ENCODE data around the gene RASSF7.

- TF ChIP-seq CTCF (IDR thresholded peaks at IDR 0.05) (no peak), ZNF121 (CRISPR knock-in tag; IDR thresholded peaks at IDR 0.05) (peak; percentile 76), NFYB (CRISPR knock-in tag; conservative IDR thresholded peaks at IDR 0.05; ENCODE audit: low read depth) (no peak), MAX (CRISPR knock-in tag; IDR thresholded peaks at IDR 0.05) (no peak)
Measured at GRCh38 chr11:559712-560304, 962 bp upstream of the RASSF7 start.
